ENCODE measurements around the gene MAST4. TPM values are rescaled to one million over a fixed set of nuclear protein-coding genes. Genes with fewer than 3 reads are reported as not detected.

MAST4 gene
- total RNA-seq, 1 donor from 2014 or later, result 55.2 TPM

GRCh38 chr5:66989781-66990180 is 393.6 kb downstream of the MAST4 start:
- no peak overlapping the region for H3K4me3 ChIP-seq
- H3K36me3 ChIP-seq, result no peaks in the 10 kb centered on the region
- no peak for TF ChIP-seq CTCF (IDR thresholded peaks at IDR 0.05)
- no peaks in the 10 kb centered on the region for H3K27me3 ChIP-seq
- H3K27ac ChIP-seq, result no peak overlapping the region
- DNase-seq (ENCODE audit: low spot score in 2 of 2), result no peak
- no peaks in the 10 kb centered on the region for H3K9me3 ChIP-seq
- peaks cover 0 to 16% of the 10 kb centered on the region in 2 donors for H3K4me1 ChIP-seq
- intact Hi-C loops (cut with DNase I), result loop anchor here (2.0 kb wide), 1 partner anchor 103 kb away; no protein-coding TSS in a partner anchor

- H3K36me3 ChIP-seq, result no peaks in the 10 kb centered on the region
- no peak for TF ChIP-seq CTCF (IDR thresholded peaks at IDR 0.05)
- H3K4me1 ChIP-seq, result peaks cover 0 to 12% of the 10 kb centered on the region in 2 donors
- H3K9me3 ChIP-seq, result no peaks in the 10 kb centered on the region
- H3K27me3 ChIP-seq, result no peaks in the 10 kb centered on the region
- no peak overlapping the region for H3K27ac ChIP-seq
- intact Hi-C loops (cut with DNase I), result no loop called here
- DNase-seq (ENCODE audit: low spot score in 2 of 2), result no peak
- no peak overlapping the region for H3K4me3 ChIP-seq
Measured at GRCh38 chr5:66991746-66992145, 395.6 kb downstream of the MAST4 start.

- no peak for DNase-seq (ENCODE audit: low spot score in 2 of 2)
- TF ChIP-seq CTCF (IDR thresholded peaks at IDR 0.05), result no peak
- no peaks in the 10 kb centered on the region for H3K36me3 ChIP-seq
- peaks cover 0 to 6% of the 10 kb centered on the region in 2 donors for H3K4me1 ChIP-seq
- no peaks in the 10 kb centered on the region for H3K27me3 ChIP-seq
- H3K27ac ChIP-seq, result no peak overlapping the region
- intact Hi-C loops (cut with DNase I), result no loop called here
- H3K4me3 ChIP-seq, result no peak overlapping the region
- H3K9me3 ChIP-seq, result no peaks in the 10 kb centered on the region
Measured at GRCh38 chr5:66992547-66992946, 396.4 kb downstream of the MAST4 start.

- Histone ChIP-seq H3K27ac (no peak overlapping the region), H3K4me3 (no peak overlapping the region), H3K9me3 (no peaks in the 10 kb centered on the region), H3K27me3 (no peaks in the 10 kb centered on the region), H3K36me3 (no peaks in the 10 kb centered on the region), H3K4me1 (no peaks in the 10 kb centered on the region)
- TF ChIP-seq CTCF (IDR thresholded peaks at IDR 0.05), result no peak
- no peak for DNase-seq (ENCODE audit: low spot score in 2 of 2)
- intact Hi-C loops (cut with DNase I), result no loop called here
Measured at GRCh38 chr5:66993448-66993847, 397.3 kb downstream of the MAST4 start.

GRCh38 chr5:66993882-66994281 is 397.7 kb downstream of the MAST4 start:
- no peak for TF ChIP-seq CTCF (IDR thresholded peaks at IDR 0.05)
- intact Hi-C loops (cut with DNase I), result no loop called here
- Histone ChIP-seq H3K4me1 (no peaks in the 10 kb centered on the region), H3K36me3 (no peaks in the 10 kb centered on the region), H3K27me3 (no peaks in the 10 kb centered on the region), H3K9me3 (no peaks in the 10 kb centered on the region), H3K27ac (no peak overlapping the region), H3K4me3 (no peak overlapping the region)
- no peak for DNase-seq (ENCODE audit: low spot score in 2 of 2)

- TF ChIP-seq CTCF (IDR thresholded peaks at IDR 0.05), result no peak
- Histone ChIP-seq H3K27me3 (no peaks in the 10 kb centered on the region), H3K27ac (no peak overlapping the region), H3K9me3 (no peaks in the 10 kb centered on the region), H3K4me1 (no peaks in the 10 kb centered on the region), H3K36me3 (no peaks in the 10 kb centered on the region), H3K4me3 (no peak overlapping the region)
- intact Hi-C loops (cut with DNase I), result no loop called here
- DNase-seq (ENCODE audit: low spot score in 2 of 2), result no peak
Measured at GRCh38 chr5:66994790-66995189, 398.6 kb downstream of the MAST4 start.
